HCT116 (cell line): ENCODE measurements around the gene MFAP3L.

ENCODE experiments used
- EZH2phosphoT487 ChIP-seq: fragments of 200-600 bp; IDR thresholded peaks from 2 replicates; pipeline ENCODE4 v1.6.1; 2018; ENCODE audit warnings: antibody characterized with exemption, borderline replicate concordance
- TF ChIP-seq, protein P1 (sequence below), 3 experiments: fragments of 200-600 bp in 1 of 3; sonication (generic) in 1 of 3; IDR thresholded peaks in 2 of 3; conservative IDR thresholded peaks in 1 of 3; 2 replicates each; pipeline ENCODE4 v1.5.1; 2012 to 2017; ENCODE audit warnings: low read depth in 2 of 3, low read length in 2 of 3, antibody characterized with exemption in 1 of 3, borderline replicate concordance in 1 of 3, control low read depth in 1 of 3, mild to moderate bottlenecking in 1 of 3, mixed read lengths in 1 of 3, mixed run types in 1 of 3, moderate library complexity in 1 of 3; ENCODE audit not compliant: insufficient read depth in 1 of 3
- TF ChIP-seq, protein P2 (sequence below): IDR thresholded peaks from 2 replicates; pipeline ENCODE4 v1.6.1; 2012; ENCODE audit warnings: low read depth

DNA sequence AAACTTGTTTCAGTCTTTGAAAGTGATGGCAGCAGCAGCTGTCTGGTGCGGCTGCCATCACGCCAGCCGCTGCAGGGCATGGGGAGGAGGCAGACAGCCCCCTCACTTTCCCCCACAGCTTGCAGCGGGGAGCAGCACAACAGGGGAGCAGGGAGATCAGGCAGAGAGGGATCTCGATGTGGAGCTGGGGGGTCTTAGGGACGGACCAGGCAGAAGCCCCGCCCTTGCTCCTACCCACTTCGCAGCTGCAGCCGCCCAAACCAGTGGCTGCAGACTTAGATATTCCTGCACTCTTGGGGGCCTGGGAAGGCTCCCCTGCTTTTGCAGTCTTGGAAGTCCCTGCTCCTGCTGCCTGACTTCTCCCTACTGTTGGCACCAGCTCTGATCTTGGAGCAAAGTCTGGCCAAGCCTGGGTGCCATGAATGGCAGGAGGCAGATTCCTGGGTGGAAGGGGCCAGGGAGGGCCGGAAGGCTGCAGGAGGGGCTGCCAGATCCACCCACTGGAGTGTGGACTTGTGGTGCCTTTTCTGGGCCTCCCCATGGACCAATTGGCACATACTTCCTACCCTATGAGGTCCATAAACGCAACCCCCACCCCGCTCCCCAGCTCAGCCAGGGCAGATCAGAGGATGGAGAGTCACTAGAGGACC is 14.0 kb upstream of the MFAP3L start:
- TF ChIP-seq, protein P1, sequence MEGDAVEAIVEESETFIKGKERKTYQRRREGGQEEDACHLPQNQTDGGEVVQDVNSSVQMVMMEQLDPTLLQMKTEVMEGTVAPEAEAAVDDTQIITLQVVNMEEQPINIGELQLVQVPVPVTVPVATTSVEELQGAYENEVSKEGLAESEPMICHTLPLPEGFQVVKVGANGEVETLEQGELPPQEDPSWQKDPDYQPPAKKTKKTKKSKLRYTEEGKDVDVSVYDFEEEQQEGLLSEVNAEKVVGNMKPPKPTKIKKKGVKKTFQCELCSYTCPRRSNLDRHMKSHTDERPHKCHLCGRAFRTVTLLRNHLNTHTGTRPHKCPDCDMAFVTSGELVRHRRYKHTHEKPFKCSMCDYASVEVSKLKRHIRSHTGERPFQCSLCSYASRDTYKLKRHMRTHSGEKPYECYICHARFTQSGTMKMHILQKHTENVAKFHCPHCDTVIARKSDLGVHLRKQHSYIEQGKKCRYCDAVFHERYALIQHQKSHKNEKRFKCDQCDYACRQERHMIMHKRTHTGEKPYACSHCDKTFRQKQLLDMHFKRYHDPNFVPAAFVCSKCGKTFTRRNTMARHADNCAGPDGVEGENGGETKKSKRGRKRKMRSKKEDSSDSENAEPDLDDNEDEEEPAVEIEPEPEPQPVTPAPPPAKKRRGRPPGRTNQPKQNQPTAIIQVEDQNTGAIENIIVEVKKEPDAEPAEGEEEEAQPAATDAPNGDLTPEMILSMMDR (IDR thresholded peaks at IDR 0.05 in 2 of 3, conservative IDR thresholded peaks at IDR 0.05 in 1 of 3; ENCODE audit: borderline replicate concordance in 1 of 3, insufficient read depth in 1 of 3, low read depth in 2 of 3, low read length in 2 of 3) = no peak
- no peak for TF ChIP-seq EZH2phosphoT487
- TF ChIP-seq, protein P2, sequence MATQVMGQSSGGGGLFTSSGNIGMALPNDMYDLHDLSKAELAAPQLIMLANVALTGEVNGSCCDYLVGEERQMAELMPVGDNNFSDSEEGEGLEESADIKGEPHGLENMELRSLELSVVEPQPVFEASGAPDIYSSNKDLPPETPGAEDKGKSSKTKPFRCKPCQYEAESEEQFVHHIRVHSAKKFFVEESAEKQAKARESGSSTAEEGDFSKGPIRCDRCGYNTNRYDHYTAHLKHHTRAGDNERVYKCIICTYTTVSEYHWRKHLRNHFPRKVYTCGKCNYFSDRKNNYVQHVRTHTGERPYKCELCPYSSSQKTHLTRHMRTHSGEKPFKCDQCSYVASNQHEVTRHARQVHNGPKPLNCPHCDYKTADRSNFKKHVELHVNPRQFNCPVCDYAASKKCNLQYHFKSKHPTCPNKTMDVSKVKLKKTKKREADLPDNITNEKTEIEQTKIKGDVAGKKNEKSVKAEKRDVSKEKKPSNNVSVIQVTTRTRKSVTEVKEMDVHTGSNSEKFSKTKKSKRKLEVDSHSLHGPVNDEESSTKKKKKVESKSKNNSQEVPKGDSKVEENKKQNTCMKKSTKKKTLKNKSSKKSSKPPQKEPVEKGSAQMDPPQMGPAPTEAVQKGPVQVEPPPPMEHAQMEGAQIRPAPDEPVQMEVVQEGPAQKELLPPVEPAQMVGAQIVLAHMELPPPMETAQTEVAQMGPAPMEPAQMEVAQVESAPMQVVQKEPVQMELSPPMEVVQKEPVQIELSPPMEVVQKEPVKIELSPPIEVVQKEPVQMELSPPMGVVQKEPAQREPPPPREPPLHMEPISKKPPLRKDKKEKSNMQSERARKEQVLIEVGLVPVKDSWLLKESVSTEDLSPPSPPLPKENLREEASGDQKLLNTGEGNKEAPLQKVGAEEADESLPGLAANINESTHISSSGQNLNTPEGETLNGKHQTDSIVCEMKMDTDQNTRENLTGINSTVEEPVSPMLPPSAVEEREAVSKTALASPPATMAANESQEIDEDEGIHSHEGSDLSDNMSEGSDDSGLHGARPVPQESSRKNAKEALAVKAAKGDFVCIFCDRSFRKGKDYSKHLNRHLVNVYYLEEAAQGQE = no peak
